Stimulated activated naive B cell treated with anti-CD40 and anti-IgM and Interleukin-4, amounts not matched to agents 10 μg/mL and 1 μg/mL and 100 μg/mL, for 72 hours (primary cell): ENCODE data around the gene CAMSAP2.

Source experiments
- ATAC-seq, 2 donors: fragments of 150-1000 bp; cut with Tn5 transposase; replicated peaks; 2 replicates each; pipeline ENCODE4 v1.10.0; 2021; ENCODE audit warnings: moderate library complexity in 1 of 2
- DNase-seq: peaks from one replicate; pipeline ENCODE4 v3.0.0; 2021
- H3K27ac Mint-ChIP-seq: one replicate; pipeline ENCODE4 v1.8.0; 2022; ENCODE audit warnings: mild to moderate bottlenecking, mixed read lengths
- H3K27me3 Mint-ChIP-seq, 2 donors: one replicate each; pipeline ENCODE4 v1.8.0; 2022; ENCODE audit warnings: mixed read lengths in 2 of 2
- H3K36me3 Mint-ChIP-seq, 2 donors: one replicate each; pipeline ENCODE4 v1.8.0; 2022; ENCODE audit warnings: mixed read lengths in 2 of 2, mild to moderate bottlenecking in 1 of 2
- H3K4me1 Mint-ChIP-seq, 2 donors: one replicate each; pipeline ENCODE4 v1.8.0; 2022; ENCODE audit warnings: mixed read lengths in 2 of 2, mild to moderate bottlenecking in 1 of 2
- H3K4me3 Mint-ChIP-seq, 2 donors: one replicate each; pipeline ENCODE4 v1.8.0; 2022; ENCODE audit warnings: mild to moderate bottlenecking in 2 of 2, mixed read lengths in 2 of 2, moderate library complexity in 1 of 2
- H3K9me3 Mint-ChIP-seq, 2 donors: one replicate each; pipeline ENCODE4 v1.8.0; 2022; ENCODE audit warnings: mixed read lengths in 2 of 2, mild to moderate bottlenecking in 1 of 2

CAMSAP2 gene

DNA sequence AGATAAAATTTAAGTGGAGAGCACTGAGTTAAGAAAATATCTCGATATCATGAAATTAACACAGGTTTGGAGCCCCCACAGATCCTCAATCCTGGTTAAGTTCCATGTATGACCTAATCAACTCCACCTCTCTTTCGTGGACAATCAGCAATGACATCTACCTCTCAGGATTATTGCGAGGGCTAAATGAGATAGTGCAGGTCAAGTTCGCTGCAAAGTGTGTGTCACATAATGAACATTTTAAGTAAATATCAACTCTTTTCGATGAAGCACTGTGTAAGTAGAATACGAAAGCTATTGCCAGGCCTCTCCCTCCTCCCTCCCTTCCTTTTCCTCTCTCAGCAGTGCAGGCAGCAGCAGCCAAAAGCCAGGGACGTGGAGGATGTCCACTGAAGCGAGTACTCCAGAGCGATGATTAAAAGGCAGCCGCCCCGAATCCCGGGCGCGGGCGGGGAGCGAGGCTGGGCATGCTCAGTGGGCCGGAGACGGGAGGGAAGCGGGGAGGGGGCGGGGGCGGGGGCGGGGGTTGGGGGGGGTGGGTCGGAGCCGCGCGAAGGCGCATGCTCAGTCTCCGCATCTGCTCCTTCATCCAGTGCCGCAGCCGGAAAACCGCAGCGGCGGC, at the start of gene CAMSAP2:
Gene CAMSAP2, plus strand, starts transcription at position 567 of the 622 bp plus-strand sequence. CDS start 935 bp downstream, outside the sequence.
- DNase-seq (no peak), ATAC-seq (peak; percentile 19 to 34)
- Mint-ChIP-seq H3K36me3 (peaks cover 0 to 6% of the 10 kb centered on the region in 2 donors), H3K27ac (peak within 1 kb of the TSS; percentile 95), H3K9me3 (no peaks in the 10 kb centered on the region), H3K27me3 (peaks cover 13 to 20% of the 10 kb centered on the region in 2 donors), H3K4me1 (peaks cover 13% of the 10 kb centered on the region in 2 donors), H3K4me3 (peak within 1 kb of the TSS; percentile 97)

- H3K4me3 Mint-ChIP-seq, result no peak overlapping the region
- no peaks in the 10 kb centered on the region for H3K4me1 Mint-ChIP-seq
- no peak overlapping the region for H3K27ac Mint-ChIP-seq
- no peaks in the 10 kb centered on the region for H3K9me3 Mint-ChIP-seq
- peaks cover 0 to 3% of the 10 kb centered on the region in 2 donors for H3K27me3 Mint-ChIP-seq
- ATAC-seq (no peak), DNase-seq (no peak)
- H3K36me3 Mint-ChIP-seq, result no peaks in the 10 kb centered on the region
These were observed 46.4 kb upstream of the CAMSAP2 start for GRCh38 chr1:200692316-200692715.

DNA sequence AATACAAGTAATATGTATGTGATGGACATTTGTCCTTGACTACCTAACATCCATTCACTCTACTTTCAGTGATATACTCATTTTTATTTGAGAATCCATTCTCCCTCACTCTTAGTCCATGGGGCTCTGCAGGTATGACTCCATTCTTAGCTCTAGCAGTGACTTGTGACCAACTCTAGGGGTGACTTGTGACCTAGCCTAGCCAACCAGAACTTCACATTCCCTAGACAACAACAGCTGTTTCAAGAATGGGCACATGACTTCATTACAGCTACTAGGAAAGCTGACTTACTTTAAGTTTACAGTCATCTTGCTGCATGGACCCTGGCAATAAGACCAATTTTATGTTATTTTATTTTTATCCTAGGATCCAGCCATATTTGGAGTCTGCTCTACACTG, 45.4 kb upstream of the CAMSAP2 start:
- H3K36me3 Mint-ChIP-seq, result no peaks in the 10 kb centered on the region
- no peak overlapping the region for H3K4me3 Mint-ChIP-seq
- DNase-seq (no peak), ATAC-seq (peak; percentile 33 to 52)
- no peak overlapping the region for H3K27ac Mint-ChIP-seq
- no peaks in the 10 kb centered on the region for H3K4me1 Mint-ChIP-seq
- H3K27me3 Mint-ChIP-seq, result peaks cover 0 to 3% of the 10 kb centered on the region in 2 donors
- H3K9me3 Mint-ChIP-seq, result peaks cover 0 to 1% of the 10 kb centered on the region in 2 donors

DNA sequence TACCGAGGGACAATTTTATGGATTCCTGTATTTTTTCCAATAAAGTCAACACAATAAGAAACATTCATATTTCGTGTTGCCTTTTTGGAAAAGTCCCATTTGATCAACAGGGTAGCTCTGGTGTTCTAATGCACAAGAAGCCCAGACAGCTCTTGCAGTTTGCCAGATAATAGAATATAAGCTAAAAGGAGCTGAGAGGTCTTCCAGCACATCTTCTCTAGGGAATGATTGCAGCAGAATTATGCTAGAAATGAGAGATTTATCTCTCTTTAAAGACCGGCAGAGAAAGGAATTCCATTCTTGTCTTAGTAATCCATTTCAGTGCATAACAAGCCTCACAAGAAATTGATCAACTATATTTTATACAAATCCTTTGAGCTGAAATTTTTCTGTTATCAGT, 44.0 kb upstream of the CAMSAP2 start:
- no peak for ATAC-seq
- Mint-ChIP-seq H3K36me3 (no peaks in the 10 kb centered on the region), H3K27ac (no peak overlapping the region), H3K4me1 (no peaks in the 10 kb centered on the region), H3K27me3 (peaks cover 0 to 3% of the 10 kb centered on the region in 2 donors), H3K9me3 (peaks cover 0 to 1% of the 10 kb centered on the region in 2 donors), H3K4me3 (no peak overlapping the region)
- no peak for DNase-seq

DNA sequence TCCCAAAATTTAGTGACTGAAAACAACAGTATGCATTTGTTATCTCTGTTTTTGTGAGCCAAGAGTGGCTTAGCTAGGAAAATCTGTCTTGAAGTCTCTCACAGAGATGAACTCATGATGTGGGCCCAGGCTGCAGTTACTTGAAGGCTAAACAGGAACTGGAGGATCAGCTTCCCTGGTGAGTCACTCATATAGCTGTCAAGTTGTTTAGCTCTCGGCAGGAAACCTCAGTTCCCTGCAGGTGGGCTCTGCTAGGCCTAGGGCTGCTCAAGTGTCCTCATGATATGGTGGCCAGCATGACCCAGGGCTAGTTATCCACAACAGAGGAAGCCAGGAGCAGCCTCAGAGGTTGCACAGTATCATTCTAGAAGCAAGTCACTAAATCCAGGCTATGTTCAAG, 38.8 kb upstream of the CAMSAP2 start:
- DNase-seq, result no peak
- Mint-ChIP-seq H3K4me1 (no peaks in the 10 kb centered on the region), H3K36me3 (no peaks in the 10 kb centered on the region), H3K4me3 (no peak overlapping the region), H3K27ac (no peak overlapping the region), H3K27me3 (peaks cover 0 to 3% of the 10 kb centered on the region in 2 donors), H3K9me3 (peaks cover 0 to 1% of the 10 kb centered on the region in 2 donors)
- no peak for ATAC-seq

- no peaks in the 10 kb centered on the region for H3K27me3 Mint-ChIP-seq
These were observed 33.6 kb upstream of the CAMSAP2 start for GRCh38 chr1:200704986-200705500.

DNA sequence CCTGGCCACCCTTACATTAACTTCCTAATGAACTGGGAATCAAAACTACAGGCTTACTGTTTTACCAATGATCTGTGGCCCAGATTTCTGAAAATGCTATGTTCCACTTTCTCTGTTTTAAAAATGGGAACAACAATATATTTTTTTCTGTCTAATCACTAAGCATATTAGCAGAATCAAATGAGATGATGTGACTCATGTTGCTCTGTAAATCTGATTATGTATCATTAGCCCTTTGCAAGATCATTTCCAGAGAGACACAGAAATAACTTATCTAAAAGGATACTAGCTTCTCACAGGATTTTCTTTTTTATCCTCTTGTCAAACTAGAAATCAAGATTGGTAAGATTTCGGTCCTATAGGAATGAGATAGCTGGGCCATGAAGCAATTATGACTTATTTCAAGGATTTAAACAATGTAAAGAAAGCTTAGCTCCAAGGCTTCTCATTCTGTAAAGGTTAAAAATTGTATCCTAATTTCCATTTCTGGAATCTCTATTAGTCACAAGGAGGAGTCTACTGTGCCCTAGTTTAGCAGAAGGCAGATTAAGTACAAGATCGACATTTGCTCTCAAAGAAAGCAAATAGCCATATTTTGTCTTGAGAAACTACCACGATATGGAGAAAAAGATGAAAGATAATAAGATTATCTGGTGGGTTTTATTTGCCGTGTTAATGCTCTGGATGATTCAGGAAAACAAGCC, 32.4 kb upstream of the CAMSAP2 start:
- Mint-ChIP-seq H3K27ac (no peak overlapping the region), H3K9me3 (no peaks in the 10 kb centered on the region), H3K27me3 (no peaks in the 10 kb centered on the region), H3K4me3 (no peak overlapping the region), H3K4me1 (peaks cover 2 to 4% of the 10 kb centered on the region in 2 donors), H3K36me3 (no peaks in the 10 kb centered on the region)
- DNase-seq (no peak), ATAC-seq (no peak)

More at GRCh38 chr1:200704986-200705500, 33.6 kb upstream of the CAMSAP2 start:
- no peak for ATAC-seq
- H3K36me3 Mint-ChIP-seq, result no peaks in the 10 kb centered on the region
- H3K9me3 Mint-ChIP-seq, result no peaks in the 10 kb centered on the region
- no peak overlapping the region for H3K4me3 Mint-ChIP-seq
- DNase-seq, result no peak
- no peak overlapping the region for H3K27ac Mint-ChIP-seq
- peaks cover 2 to 4% of the 10 kb centered on the region in 2 donors for H3K4me1 Mint-ChIP-seq

- Mint-ChIP-seq H3K27ac (no peak overlapping the region), H3K27me3 (no peaks in the 10 kb centered on the region), H3K4me3 (no peak overlapping the region), H3K36me3 (no peaks in the 10 kb centered on the region), H3K9me3 (no peaks in the 10 kb centered on the region), H3K4me1 (peaks cover 2 to 4% of the 10 kb centered on the region in 2 donors)
- ATAC-seq (peak; percentile 73 to 78), DNase-seq (no peak)
These were observed 31.6 kb upstream of the CAMSAP2 start for GRCh38 chr1:200707116-200707515.

DNA sequence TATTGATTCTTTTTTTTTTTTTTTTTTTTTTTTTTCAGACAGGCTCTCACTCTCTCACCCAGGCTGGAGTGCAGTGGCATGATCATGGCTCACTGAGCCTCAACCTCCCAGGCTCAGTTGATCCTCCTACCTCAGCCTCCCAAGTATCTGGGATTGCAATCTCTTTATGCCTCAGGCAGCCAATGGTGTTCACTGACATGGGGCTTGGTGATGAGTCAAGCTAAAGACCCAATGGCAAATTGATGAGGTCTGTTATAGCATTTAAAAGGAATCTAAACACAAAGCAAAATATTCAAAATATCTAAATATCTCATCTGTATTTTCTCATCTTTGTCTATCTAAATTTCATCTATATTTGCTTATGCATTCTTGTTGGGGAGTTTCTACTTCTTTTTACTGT, 30.5 kb upstream of the CAMSAP2 start:
- no peaks in the 10 kb centered on the region for H3K9me3 Mint-ChIP-seq
- no peak for DNase-seq
- H3K27ac Mint-ChIP-seq, result no peak overlapping the region
- no peak for ATAC-seq
- no peak overlapping the region for H3K4me3 Mint-ChIP-seq
- H3K36me3 Mint-ChIP-seq, result no peaks in the 10 kb centered on the region
- no peaks in the 10 kb centered on the region for H3K27me3 Mint-ChIP-seq
- peaks cover 2 to 4% of the 10 kb centered on the region in 2 donors for H3K4me1 Mint-ChIP-seq

- H3K9me3 Mint-ChIP-seq, result no peaks in the 10 kb centered on the region
These were observed 29.9 kb upstream of the CAMSAP2 start for GRCh38 chr1:200708769-200709168.

DNA sequence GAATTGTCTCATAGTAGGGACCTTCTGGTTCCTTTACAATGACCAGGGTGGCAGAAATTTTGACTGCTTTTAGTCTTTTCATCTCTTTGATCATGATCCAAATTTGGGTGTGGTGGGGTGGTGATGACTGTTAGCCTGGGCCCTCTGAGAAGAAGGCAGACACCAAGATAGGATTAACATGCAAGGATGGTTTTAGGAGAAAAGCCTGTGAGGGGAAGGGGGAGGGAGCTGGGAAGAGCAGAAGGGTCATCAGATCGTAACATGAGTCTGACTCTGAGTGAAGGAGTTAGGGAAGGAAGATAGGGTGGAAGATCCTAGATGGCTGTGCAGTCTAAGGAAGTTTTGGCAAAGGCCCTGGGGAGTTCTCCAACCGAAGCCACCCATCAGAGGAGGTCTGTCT, 28.5 kb upstream of the CAMSAP2 start:
- no peak overlapping the region for H3K4me3 Mint-ChIP-seq
- H3K27ac Mint-ChIP-seq, result no peak overlapping the region

More at GRCh38 chr1:200708769-200709168, 29.9 kb upstream of the CAMSAP2 start:
- DNase-seq (no peak), ATAC-seq (no peak)
- H3K27ac Mint-ChIP-seq, result no peak overlapping the region
- peaks cover 0 to 4% of the 10 kb centered on the region in 2 donors for H3K27me3 Mint-ChIP-seq
- no peak overlapping the region for H3K4me3 Mint-ChIP-seq
- peaks cover 2 to 4% of the 10 kb centered on the region in 2 donors for H3K4me1 Mint-ChIP-seq
- no peaks in the 10 kb centered on the region for H3K36me3 Mint-ChIP-seq

DNA sequence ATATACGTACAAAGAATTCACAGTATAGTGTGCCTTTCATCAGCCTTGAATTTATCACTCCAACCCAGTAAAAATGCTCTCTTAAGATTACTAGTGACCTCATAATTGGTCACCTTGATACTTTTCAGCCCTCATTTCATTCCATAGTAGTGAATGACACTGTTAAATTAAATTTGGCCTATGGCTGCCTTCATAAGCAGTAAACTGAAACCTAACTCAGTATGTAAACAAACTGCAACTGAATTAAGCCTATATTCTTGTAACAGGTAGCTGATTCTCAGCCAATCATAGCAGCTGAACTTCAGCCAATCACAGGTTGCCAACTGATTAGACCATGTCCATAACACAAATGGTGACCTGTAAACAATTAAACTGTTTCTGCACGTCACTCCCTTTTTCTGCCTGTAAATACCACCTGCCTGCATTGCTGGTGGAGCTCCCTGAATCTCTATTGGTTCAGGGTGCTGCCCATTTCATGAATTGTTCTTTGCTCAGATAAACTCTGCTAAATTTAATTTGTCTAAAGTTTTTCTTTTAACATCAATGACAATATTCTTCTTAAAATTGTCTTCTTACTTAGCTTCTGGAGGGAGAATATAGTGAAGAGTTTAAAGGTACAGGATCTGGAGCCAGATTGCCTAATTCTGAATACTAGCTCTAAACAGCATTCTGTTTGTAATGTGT, 24.0 kb upstream of the CAMSAP2 start:
- Mint-ChIP-seq H3K27ac (no peak overlapping the region), H3K27me3 (peaks cover 9 to 19% of the 10 kb centered on the region in 2 donors), H3K9me3 (no peaks in the 10 kb centered on the region), H3K4me1 (no peaks in the 10 kb centered on the region), H3K4me3 (no peak overlapping the region), H3K36me3 (no peaks in the 10 kb centered on the region)
- no peak for ATAC-seq
- DNase-seq, result no peak

More for the DNA sequence above, 28.5 kb upstream of the CAMSAP2 start:
- H3K36me3 Mint-ChIP-seq, result no peaks in the 10 kb centered on the region
- DNase-seq (no peak), ATAC-seq (no peak)
- H3K27me3 Mint-ChIP-seq, result peaks cover 0 to 5% of the 10 kb centered on the region in 2 donors
- no peaks in the 10 kb centered on the region for H3K9me3 Mint-ChIP-seq
- peaks cover 2 to 4% of the 10 kb centered on the region in 2 donors for H3K4me1 Mint-ChIP-seq

DNA sequence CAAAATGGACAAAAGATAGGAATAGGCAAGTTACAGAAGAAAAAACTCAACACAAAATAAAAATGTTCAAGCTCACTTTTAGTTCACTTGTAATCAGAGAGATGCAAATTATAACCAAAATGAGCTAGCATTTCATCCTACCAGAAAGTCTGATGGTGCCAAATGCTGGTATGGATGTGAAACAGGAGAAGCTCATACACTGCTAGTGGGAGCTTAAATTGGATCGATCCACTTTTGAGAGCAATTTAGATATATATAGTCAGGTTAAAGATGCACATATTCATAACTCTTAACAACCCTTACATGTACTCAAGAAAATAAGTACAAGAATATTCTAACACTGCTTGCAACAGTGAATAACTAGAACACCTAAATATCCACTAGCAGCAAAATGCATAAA, 18.5 kb upstream of the CAMSAP2 start:
- ATAC-seq (no peak), DNase-seq (no peak)
- Mint-ChIP-seq H3K4me1 (no peaks in the 10 kb centered on the region), H3K27me3 (peaks cover 9 to 23% of the 10 kb centered on the region in 2 donors), H3K36me3 (no peaks in the 10 kb centered on the region), H3K4me3 (no peak overlapping the region), H3K9me3 (no peaks in the 10 kb centered on the region), H3K27ac (no peak overlapping the region)

DNA sequence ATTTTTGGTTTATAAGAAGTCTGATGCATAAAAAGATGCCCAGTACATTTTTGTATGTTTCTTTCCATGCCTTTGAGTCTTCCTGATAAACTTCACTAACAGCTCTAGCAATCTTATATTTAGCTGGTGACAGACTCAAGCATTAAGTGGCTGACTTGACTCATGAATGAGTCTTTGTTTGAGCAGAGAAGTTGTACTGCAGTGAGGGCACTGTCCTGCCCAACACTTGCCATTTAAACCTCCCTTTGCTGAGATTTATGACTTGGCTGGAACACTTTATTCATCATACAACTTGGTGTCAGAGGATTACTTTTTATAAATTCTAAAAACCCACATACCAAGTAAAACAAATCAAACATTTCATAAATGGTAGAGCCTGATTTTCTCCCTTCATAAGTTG, 14.6 kb upstream of the CAMSAP2 start:
- no peak overlapping the region for H3K4me3 Mint-ChIP-seq
- no peaks in the 10 kb centered on the region for H3K4me1 Mint-ChIP-seq
- no peaks in the 10 kb centered on the region for H3K36me3 Mint-ChIP-seq
- no peaks in the 10 kb centered on the region for H3K9me3 Mint-ChIP-seq
- ATAC-seq, result no peak
- H3K27me3 Mint-ChIP-seq, result peaks cover 0 to 9% of the 10 kb centered on the region in 2 donors
- DNase-seq, result no peak
- no peak overlapping the region for H3K27ac Mint-ChIP-seq
